SK-N-MC (cell line): ENCODE measurements around the gene GNG13.

Experiments
- EZH2 ChIP-seq: fragments of 200-600 bp; sonication (generic); IDR thresholded peaks from one replicate; pipeline ENCODE4 v1.6.1; 2017; ENCODE audit warnings: antibody characterized with exemption
- FOXP2 ChIP-seq: optimal IDR thresholded peaks from 2 replicates; pipeline ENCODE3; 2011; ENCODE audit warnings: mild to moderate bottlenecking, moderate library complexity; ENCODE audit not compliant: insufficient read depth; ENCODE audit errors: extremely low read length, control extremely low read depth
- POLR2AphosphoS5 ChIP-seq: IDR thresholded peaks from 2 replicates; pipeline ENCODE4 v1.6.1; 2012; ENCODE audit warnings: mild to moderate bottlenecking, low read depth, low read length, borderline replicate concordance

DNA sequence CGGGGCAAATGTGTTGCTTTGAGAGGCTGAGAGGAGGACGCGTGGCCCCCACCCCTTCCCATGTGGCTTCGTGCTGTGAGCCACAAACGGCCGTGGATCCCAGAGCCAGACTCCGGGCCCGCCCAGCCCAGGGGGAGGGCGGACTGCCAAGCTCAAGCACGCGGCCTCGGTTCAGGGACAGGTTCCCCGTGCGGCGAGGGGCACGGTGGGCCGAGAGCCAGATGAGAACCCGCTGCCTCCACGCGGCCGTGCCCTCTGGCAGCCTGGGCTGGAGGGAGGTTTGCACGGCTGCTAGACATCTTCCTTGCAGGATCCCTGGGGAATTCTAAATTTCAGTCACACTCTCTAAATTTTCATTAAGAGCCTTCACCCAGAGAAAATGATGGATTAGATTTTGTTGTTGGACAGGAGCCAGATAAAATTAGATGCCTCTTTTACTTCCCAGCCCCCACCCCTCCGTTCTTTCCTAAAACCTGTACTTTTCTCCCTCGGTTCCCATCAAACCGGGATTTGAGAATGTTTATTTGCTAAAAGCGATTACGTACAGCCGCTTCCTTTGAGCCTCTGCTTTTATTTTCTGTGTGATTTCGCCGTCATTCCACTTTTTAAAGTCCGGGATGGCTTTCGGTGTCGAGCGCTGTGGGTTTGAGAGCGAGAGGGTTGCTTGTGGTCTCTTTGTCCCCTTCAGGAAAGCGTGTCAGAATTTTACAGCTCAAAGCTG, 25.0 kb upstream of the GNG13 start:
- TF ChIP-seq EZH2 (no peak), POLR2AphosphoS5 (no peak), FOXP2 (no peak)
